Prostate gland (tissue), 2 donors: ENCODE data around the gene ESF1. TPM values are rescaled to one million over a fixed set of nuclear protein-coding genes. Genes with fewer than 3 reads are reported as not detected.

Experiments
- DNase-seq: peaks from one replicate; pipeline ENCODE4 v3.0.0-alpha.2; 2019; ENCODE audit warnings: low spot score
- H3K27ac ChIP-seq, 2 donors: fragments of 200-600 bp; sonication (generic); 2 replicates each; pipeline ENCODE4 v1.5.1; 2017 to 2019
- H3K27me3 ChIP-seq: fragments of 200-600 bp; sonication (generic); replicated peaks from 2 replicates; pipeline ENCODE4 v1.5.1; 2019; ENCODE audit not compliant: insufficient read depth
- H3K36me3 ChIP-seq, 2 donors: fragments of 200-600 bp; sonication (generic); 1 replicate in 1 of 2; 2 replicates in 1 of 2; pipeline versions ENCODE4 v1.5.1 to v1.8.1; 2017 to 2019
- H3K4me1 ChIP-seq: fragments of 200-600 bp; sonication (generic); replicated peaks from 2 replicates; pipeline ENCODE4 v1.5.1; 2019
- H3K4me3 ChIP-seq, 2 donors: fragments of 200-600 bp; sonication (generic); 2 replicates each; pipeline ENCODE4 v1.5.1; 2017 to 2019
- H3K9me3 ChIP-seq: fragments of 200-600 bp; sonication (generic); 2 replicates; pipeline ENCODE4 v1.5.1; 2017
- POLR2A ChIP-seq: fragments of 450-650 bp; IDR thresholded peaks from one replicate; pipeline ENCODE4 v1.6.1; 2016; ENCODE audit warnings: antibody characterized with exemption, mild to moderate bottlenecking
- POLR2AphosphoS5 ChIP-seq: sonication (generic); formaldehyde crosslinking; IDR thresholded peaks from one replicate; pipeline ENCODE4 v1.6.1; 2017; ENCODE audit warnings: antibody characterized with exemption
- WGBS: methylation state at CpG from one replicate; pipeline ENCODE4 v1.1.5; 2018; 5-methylcytosine and 5-hydroxymethylcytosine counted together
- intact Hi-C: fragments of 100-400 bp; cut with DNase I; formaldehyde crosslinking; loops from one replicate; pipeline ENCODE4 v1.14.2; 2022
- total RNA-seq, 2 donors: library from RNA; depleted of rRNA; stranded (reverse); fragments of >200 nt; gene quantifications; one replicate each; pipeline ENCODE4 v1.1.0, GENCODE V29; 2016
- TF ChIP-seq, protein P1 (sequence below), 4 experiments: fragments of 200-600 bp in 2 of 4; fragments of 450-650 bp in 2 of 4; sonication (generic) in 2 of 4; IDR thresholded peaks; 1 replicate in 3 of 4; 2 replicates in 1 of 4; pipeline ENCODE4 v1.5.1; 2016 to 2019; ENCODE audit warnings: antibody characterized with exemption in 4 of 4, mild to moderate bottlenecking in 2 of 4, moderate library complexity in 2 of 4

ESF1 gene
- total RNA-seq, 2 donors from 2014 or later, result 6.2 to 13.3 TPM

DNA sequence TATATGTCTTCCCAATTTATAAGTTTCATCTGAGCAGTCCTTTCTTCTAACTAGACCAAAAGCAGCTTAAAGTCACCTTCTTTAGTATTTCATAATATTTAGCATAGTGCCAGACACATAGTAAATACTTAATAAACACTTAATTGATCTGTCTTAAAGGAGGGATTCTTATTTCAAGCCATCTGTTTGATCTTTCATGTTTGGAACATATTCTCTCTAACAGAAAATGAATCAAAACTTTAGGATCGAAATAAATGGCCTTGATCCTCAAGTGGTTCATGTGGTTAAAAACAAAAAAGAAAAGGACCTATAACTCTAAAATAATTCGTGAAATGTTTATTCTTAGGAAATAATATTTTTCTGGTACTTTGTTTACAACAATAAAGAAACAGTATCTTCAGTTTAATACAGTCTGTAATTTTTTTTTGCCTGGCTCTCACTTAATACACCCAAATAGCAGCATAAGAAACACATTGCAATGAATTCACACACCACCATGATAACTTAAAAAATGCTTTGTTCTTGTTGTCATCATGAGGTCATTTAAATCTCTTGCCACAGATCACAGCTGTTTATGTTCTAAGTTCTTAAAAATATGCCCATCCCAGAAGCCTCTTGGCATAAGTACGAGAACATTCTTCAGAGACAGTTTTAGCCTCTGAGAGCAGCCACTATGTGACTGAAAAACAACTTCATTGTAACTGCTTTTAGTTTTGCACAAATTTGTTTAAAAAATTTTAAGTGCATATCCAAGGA lies 48.1 kb downstream of the ESF1 start:
- intact Hi-C loops, result loop anchor here (5.0 to 10.0 kb wide), 3 partner anchors 102 to 242 kb away; partner anchors contain the start of gene TASP1
- H3K9me3 ChIP-seq, result no peaks in the 10 kb centered on the region
- no peak overlapping the region for H3K4me3 ChIP-seq
- no peak overlapping the region for H3K27ac ChIP-seq
- TF ChIP-seq, protein P1, sequence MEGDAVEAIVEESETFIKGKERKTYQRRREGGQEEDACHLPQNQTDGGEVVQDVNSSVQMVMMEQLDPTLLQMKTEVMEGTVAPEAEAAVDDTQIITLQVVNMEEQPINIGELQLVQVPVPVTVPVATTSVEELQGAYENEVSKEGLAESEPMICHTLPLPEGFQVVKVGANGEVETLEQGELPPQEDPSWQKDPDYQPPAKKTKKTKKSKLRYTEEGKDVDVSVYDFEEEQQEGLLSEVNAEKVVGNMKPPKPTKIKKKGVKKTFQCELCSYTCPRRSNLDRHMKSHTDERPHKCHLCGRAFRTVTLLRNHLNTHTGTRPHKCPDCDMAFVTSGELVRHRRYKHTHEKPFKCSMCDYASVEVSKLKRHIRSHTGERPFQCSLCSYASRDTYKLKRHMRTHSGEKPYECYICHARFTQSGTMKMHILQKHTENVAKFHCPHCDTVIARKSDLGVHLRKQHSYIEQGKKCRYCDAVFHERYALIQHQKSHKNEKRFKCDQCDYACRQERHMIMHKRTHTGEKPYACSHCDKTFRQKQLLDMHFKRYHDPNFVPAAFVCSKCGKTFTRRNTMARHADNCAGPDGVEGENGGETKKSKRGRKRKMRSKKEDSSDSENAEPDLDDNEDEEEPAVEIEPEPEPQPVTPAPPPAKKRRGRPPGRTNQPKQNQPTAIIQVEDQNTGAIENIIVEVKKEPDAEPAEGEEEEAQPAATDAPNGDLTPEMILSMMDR (IDR thresholded peaks at IDR 0.05), result no peak
- no peak for TF ChIP-seq POLR2AphosphoS5
- no peak for TF ChIP-seq POLR2A
- DNase-seq, result no peak
- peaks cover 0 to 7% of the 10 kb centered on the region in 2 donors for H3K36me3 ChIP-seq
- WGBS, result 57% methylated on average over 3 of the region's 3 CpGs
- no peaks in the 10 kb centered on the region for H3K4me1 ChIP-seq
- H3K27me3 ChIP-seq, result no peaks in the 10 kb centered on the region

DNA sequence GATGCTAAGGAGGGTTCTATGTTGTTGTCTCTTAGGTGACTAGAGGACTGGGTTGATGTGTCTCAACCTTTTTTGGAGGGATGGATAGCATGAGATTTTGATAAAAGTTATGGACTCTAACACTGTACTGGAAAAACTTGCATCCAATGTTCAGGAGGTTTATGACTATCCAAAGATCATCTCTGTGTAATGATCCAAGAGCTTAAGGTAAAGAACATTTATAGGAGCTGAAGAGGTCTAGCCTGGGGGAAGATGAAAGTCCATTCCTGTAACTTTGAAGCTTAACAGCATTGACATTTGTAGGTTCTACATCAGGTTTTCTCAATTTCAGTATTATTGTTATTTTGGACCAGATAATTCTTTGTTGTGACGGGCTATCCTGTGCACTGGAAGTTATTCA lies 48.9 kb downstream of the ESF1 start:
- Histone ChIP-seq H3K4me3 (no peak overlapping the region), H3K4me1 (no peaks in the 10 kb centered on the region), H3K9me3 (no peaks in the 10 kb centered on the region), H3K36me3 (peaks cover 0 to 7% of the 10 kb centered on the region in 2 donors), H3K27me3 (no peaks in the 10 kb centered on the region), H3K27ac (no peak overlapping the region)
- intact Hi-C loops, result loop anchor here (5.0 to 10.0 kb wide), 3 partner anchors 101 to 241 kb away; partner anchors contain the start of gene TASP1
- TF ChIP-seq POLR2AphosphoS5, result no peak
- TF ChIP-seq, protein P1 (IDR thresholded peaks at IDR 0.05), result no peak
- no peak for TF ChIP-seq POLR2A
- no peak for DNase-seq
- WGBS, result 97% methylated on average over 1 of the region's 1 CpG

DNA sequence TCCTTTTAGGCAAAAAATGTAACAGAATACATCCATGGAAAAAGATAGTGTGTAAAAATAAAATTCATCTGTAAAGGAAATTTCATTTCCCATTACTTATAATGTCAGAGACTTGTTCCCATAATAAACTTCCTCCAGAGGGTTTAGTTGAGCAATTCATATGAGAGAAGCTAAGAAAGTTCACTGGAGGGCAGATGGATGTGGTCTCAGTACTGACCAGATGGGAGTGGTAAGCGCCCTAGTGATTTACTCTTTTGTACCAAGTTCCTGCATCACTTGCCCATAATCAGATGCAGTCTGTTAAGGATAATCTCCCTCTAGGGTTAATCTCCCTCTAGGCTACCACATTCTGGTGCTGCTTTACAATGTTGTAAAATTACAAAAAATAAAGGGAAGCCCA lies 61.7 kb downstream of the ESF1 start:
- Histone ChIP-seq H3K9me3 (no peaks in the 10 kb centered on the region), H3K36me3 (no peaks in the 10 kb centered on the region), H3K27ac (no peak overlapping the region), H3K27me3 (no peaks in the 10 kb centered on the region), H3K4me3 (no peak overlapping the region), H3K4me1 (no peaks in the 10 kb centered on the region)
- DNase-seq, result no peak
- TF ChIP-seq POLR2A, result no peak
- TF ChIP-seq, protein P1 (IDR thresholded peaks at IDR 0.05), result no peak
- TF ChIP-seq POLR2AphosphoS5, result no peak
- intact Hi-C loops, result no loop called here
- WGBS, result 97% methylated on average over 1 of the region's 1 CpG

DNA sequence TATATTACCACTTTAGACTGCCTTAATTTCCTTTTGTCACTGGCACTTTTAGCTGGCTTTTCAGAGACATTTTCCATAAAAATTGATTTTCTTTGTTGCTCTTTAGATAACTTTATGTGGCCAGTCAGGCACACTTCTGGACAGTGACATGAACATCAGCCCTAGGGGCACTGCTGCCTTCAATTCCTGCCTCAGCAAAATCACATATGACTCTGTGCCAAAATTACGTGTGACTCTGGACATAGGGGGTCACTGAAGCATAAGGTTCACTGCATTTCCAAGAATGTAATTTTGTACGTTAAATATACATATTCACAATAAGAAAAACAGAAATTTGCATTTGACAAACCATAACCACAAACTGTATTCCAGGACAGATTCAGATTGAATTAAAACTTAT lies 66.5 kb downstream of the ESF1 start:
- intact Hi-C loops, result no loop called here
- H3K36me3 ChIP-seq, result no peaks in the 10 kb centered on the region
- no peaks in the 10 kb centered on the region for H3K4me1 ChIP-seq

More for the DNA sequence above, 66.5 kb downstream of the ESF1 start:
- Histone ChIP-seq H3K27ac (no peak overlapping the region), H3K4me3 (no peak overlapping the region), H3K9me3 (no peaks in the 10 kb centered on the region), H3K27me3 (no peaks in the 10 kb centered on the region)
- TF ChIP-seq, protein P1 (IDR thresholded peaks at IDR 0.05), result no peak
- TF ChIP-seq POLR2A, result no peak
- TF ChIP-seq POLR2AphosphoS5, result no peak
- DNase-seq, result no peak
- 91% methylated on average over 2 of the region's 2 CpGs for WGBS
